HepG2 (cell line): Measurements from ENCODE around the gene ASPM.

ENCODE experiments used
- ATF1 ChIP-seq: IDR thresholded peaks from 2 replicates; pipeline ENCODE4 v1.6.1; 2016; ENCODE audit warnings: mild to moderate bottlenecking, control low read depth
- CBX2 ChIP-seq, 2 experiments: fragments of 200-600 bp in 1 of 2; sonication (generic); formaldehyde crosslinking in 1 of 2; IDR thresholded peaks; 2 replicates each; pipeline versions ENCODE4 v1.7.0 to v1.8.1; 2018 to 2022; ENCODE audit warnings: low read depth in 2 of 2, low read length in 1 of 2, mild to moderate bottlenecking in 1 of 2, missing genetic modification reagents in 1 of 2
- CENPX ChIP-seq: sonication (generic); formaldehyde crosslinking; IDR thresholded peaks from 2 replicates; pipeline ENCODE4 v1.9.0; 2021; ENCODE audit warnings: mild to moderate bottlenecking, missing genetic modification reagents, moderate library complexity
- CHD2 ChIP-seq: IDR thresholded peaks from 2 replicates; pipeline ENCODE4 v1.6.1; 2011; ENCODE audit warnings: low read depth, low read length, improper control_type of control experiment
- CTCF ChIP-seq: sonication (generic); formaldehyde crosslinking; IDR thresholded peaks from 2 replicates; pipeline ENCODE4 v1.5.0; 2020; ENCODE audit warnings: mild to moderate bottlenecking, missing genetic modification reagents, moderate library complexity
- EP300 ChIP-seq, 3 experiments: sonication (generic) in 1 of 3; formaldehyde crosslinking in 1 of 3; IDR thresholded peaks; 2 replicates each; pipeline versions ENCODE4 v1.5.1 to v1.6.1; 2011 to 2020; ENCODE audit warnings: low read depth in 2 of 3, low read length in 2 of 3, borderline replicate concordance in 1 of 3, improper control_type of control experiment in 1 of 3, mild to moderate bottlenecking in 1 of 3, missing genetic modification reagents in 1 of 3, moderate library complexity in 1 of 3
- FOXK2 ChIP-seq: fragments of 450-650 bp; IDR thresholded peaks from 2 replicates; pipeline ENCODE4 v1.6.1; 2016
- POLR2A ChIP-seq, 2 experiments: IDR thresholded peaks; 2 replicates each; pipeline ENCODE4 v1.6.1; 2011; ENCODE audit warnings: low read depth in 2 of 2, low read length in 2 of 2, mild to moderate bottlenecking in 1 of 2, moderate library complexity in 1 of 2; ENCODE audit not compliant: insufficient read depth in 1 of 2
- SKI ChIP-seq: fragments of 450-650 bp; IDR thresholded peaks from one replicate; pipeline ENCODE4 v1.6.1; 2018; ENCODE audit warnings: mild to moderate bottlenecking; ENCODE audit not compliant: partially characterized antibody
- SRY ChIP-seq: sonication (generic); formaldehyde crosslinking; IDR thresholded peaks from 2 replicates; pipeline ENCODE4 v1.8.0; 2022; ENCODE audit warnings: mild to moderate bottlenecking, missing genetic modification reagents
- YY1 ChIP-seq: IDR thresholded peaks from 2 replicates; pipeline ENCODE4 v1.6.1; 2011; ENCODE audit warnings: low read length, low read depth, moderate library complexity, mild to moderate bottlenecking; ENCODE audit not compliant: insufficient read depth, insufficient replicate concordance
- TF ChIP-seq, protein P1 (sequence below): sonication (generic); formaldehyde crosslinking; IDR thresholded peaks from 2 replicates; pipeline ENCODE4 v1.5.0; 2020; ENCODE audit warnings: missing genetic modification reagents
- TF ChIP-seq, protein P2 (sequence below): sonication (generic); formaldehyde crosslinking; IDR thresholded peaks from 2 replicates; pipeline ENCODE4 v1.4.0; 2020; ENCODE audit warnings: mild to moderate bottlenecking, missing genetic modification reagents
- TF ChIP-seq, protein P3 (sequence below): sonication (generic); formaldehyde crosslinking; IDR thresholded peaks from one replicate; pipeline ENCODE4 v1.5.1; 2020; ENCODE audit warnings: mild to moderate bottlenecking, missing genetic modification reagents; ENCODE audit errors: not compliant biosample characterization

- TF ChIP-seq CHD2 (no peak), FOXK2 (no peak), CTCF (CRISPR knock-in tag) (no peak), CENPX (no peak), SKI (no peak), EP300 (IDR thresholded peaks at IDR 0.05; ENCODE audit: low read depth in 2 of 2, low read length in 2 of 2) (no peak), EP300 (CRISPR knock-in tag; IDR thresholded peaks at IDR 0.05; ENCODE audit: borderline replicate concordance) (no peak), ATF1 (no peak), POLR2A (IDR thresholded peaks at IDR 0.05; ENCODE audit: insufficient read depth in 1 of 2, low read depth in 2 of 2, low read length in 2 of 2) (no peak), CBX2 (IDR thresholded peaks at IDR 0.05; ENCODE audit: low read depth, low read length) (no peak), CBX2 (CRISPR knock-in tag; IDR thresholded peaks at IDR 0.05; ENCODE audit: low read depth) (no peak), SRY (CRISPR knock-in tag) (no peak), YY1 (no peak)
- TF ChIP-seq, protein P1, sequence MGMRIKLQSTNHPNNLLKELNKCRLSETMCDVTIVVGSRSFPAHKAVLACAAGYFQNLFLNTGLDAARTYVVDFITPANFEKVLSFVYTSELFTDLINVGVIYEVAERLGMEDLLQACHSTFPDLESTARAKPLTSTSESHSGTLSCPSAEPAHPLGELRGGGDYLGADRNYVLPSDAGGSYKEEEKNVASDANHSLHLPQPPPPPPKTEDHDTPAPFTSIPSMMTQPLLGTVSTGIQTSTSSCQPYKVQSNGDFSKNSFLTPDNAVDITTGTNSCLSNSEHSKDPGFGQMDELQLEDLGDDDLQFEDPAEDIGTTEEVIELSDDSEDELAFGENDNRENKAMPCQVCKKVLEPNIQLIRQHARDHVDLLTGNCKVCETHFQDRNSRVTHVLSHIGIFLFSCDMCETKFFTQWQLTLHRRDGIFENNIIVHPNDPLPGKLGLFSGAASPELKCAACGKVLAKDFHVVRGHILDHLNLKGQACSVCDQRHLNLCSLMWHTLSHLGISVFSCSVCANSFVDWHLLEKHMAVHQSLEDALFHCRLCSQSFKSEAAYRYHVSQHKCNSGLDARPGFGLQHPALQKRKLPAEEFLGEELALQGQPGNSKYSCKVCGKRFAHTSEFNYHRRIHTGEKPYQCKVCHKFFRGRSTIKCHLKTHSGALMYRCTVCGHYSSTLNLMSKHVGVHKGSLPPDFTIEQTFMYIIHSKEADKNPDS (CRISPR knock-in tag), result no peak
- TF ChIP-seq, protein P2, sequence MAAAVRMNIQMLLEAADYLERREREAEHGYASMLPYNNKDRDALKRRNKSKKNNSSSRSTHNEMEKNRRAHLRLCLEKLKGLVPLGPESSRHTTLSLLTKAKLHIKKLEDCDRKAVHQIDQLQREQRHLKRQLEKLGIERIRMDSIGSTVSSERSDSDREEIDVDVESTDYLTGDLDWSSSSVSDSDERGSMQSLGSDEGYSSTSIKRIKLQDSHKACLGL, result no peak
- TF ChIP-seq, protein P3, sequence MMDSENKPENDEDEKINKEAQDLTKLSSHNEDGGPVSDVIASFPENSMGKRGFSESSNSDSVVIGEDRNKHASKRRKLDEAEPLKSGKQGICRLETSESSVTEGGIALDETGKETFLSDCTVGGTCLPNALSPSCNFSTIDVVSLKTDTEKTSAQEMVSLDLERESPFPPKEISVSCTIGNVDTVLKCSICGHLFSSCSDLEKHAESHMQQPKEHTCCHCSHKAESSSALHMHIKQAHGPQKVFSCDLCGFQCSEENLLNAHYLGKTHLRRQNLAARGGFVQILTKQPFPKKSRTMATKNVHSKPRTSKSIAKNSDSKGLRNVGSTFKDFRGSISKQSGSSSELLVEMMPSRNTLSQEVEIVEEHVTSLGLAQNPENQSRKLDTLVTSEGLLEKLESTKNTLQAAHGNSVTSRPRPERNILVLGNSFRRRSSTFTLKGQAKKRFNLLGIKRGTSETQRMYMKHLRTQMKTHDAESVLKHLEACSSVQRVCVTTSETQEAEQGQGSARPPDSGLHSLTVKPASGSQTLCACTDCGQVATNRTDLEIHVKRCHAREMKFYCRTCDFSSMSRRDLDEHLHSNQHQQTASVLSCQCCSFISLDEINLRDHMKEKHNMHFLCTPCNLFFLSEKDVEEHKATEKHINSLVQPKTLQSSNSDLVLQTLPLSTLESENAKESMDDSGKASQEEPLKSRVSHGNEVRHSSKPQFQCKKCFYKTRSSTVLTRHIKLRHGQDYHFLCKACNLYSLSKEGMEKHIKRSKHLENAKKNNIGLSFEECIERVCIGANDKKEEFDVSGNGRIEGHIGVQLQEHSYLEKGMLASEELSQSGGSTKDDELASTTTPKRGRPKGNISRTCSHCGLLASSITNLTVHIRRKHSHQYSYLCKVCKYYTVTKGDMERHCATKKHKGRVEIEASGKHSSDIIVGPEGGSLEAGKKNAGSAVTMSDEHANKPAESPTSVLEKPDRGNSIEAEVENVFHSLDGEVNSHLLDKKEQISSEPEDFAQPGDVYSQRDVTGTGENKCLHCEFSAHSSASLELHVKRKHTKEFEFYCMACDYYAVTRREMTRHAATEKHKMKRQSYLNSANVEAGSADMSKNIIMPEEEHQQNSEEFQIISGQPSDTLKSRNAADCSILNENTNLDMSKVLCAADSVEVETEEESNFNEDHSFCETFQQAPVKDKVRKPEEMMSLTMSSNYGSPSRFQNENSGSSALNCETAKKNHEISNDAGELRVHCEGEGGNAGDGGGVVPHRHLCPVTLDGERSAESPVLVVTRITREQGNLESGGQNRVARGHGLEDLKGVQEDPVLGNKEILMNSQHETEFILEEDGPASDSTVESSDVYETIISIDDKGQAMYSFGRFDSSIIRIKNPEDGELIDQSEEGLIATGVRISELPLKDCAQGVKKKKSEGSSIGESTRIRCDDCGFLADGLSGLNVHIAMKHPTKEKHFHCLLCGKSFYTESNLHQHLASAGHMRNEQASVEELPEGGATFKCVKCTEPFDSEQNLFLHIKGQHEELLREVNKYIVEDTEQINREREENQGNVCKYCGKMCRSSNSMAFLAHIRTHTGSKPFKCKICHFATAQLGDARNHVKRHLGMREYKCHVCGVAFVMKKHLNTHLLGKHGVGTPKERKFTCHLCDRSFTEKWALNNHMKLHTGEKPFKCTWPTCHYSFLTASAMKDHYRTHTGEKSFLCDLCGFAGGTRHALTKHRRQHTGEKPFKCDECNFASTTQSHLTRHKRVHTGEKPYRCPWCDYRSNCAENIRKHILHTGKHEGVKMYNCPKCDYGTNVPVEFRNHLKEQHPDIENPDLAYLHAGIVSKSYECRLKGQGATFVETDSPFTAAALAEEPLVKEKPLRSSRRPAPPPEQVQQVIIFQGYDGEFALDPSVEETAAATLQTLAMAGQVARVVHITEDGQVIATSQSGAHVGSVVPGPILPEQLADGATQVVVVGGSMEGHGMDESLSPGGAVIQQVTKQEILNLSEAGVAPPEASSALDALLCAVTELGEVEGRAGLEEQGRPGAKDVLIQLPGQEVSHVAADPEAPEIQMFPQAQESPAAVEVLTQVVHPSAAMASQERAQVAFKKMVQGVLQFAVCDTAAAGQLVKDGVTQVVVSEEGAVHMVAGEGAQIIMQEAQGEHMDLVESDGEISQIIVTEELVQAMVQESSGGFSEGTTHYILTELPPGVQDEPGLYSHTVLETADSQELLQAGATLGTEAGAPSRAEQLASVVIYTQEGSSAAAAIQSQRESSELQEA, result no peak
Observed at GRCh38 chr1:197150336-197151005, 4.0 kb upstream of the ASPM start.
